HepG2 (cell line): ENCODE data around the gene CTDP1. TPM values are rescaled to one million over a fixed set of nuclear protein-coding genes. Genes with fewer than 3 reads are reported as not detected.

Experiments used
- AHDC1 ChIP-seq: sonication (generic); formaldehyde crosslinking; IDR thresholded peaks from 2 replicates; pipeline ENCODE4 v1.5.1; 2020; ENCODE audit warnings: mild to moderate bottlenecking, missing genetic modification reagents, borderline replicate concordance
- CENPX ChIP-seq: sonication (generic); formaldehyde crosslinking; IDR thresholded peaks from 2 replicates; pipeline ENCODE4 v1.9.0; 2021; ENCODE audit warnings: mild to moderate bottlenecking, missing genetic modification reagents, moderate library complexity
- HDAC1 ChIP-seq: sonication (generic); formaldehyde crosslinking; IDR thresholded peaks from 2 replicates; pipeline ENCODE4 v1.5.1; 2020; ENCODE audit warnings: mild to moderate bottlenecking, missing genetic modification reagents
- IRF1 ChIP-seq: sonication (generic); formaldehyde crosslinking; IDR thresholded peaks from 2 replicates; pipeline ENCODE4 v1.4.0; 2020; ENCODE audit warnings: low read depth, mild to moderate bottlenecking, missing genetic modification reagents
- MTA1 ChIP-seq: sonication (generic); formaldehyde crosslinking; IDR thresholded peaks from 2 replicates; pipeline ENCODE4 v1.4.0; 2020; ENCODE audit warnings: missing genetic modification reagents, mild to moderate bottlenecking, borderline replicate concordance
- NPAS2 ChIP-seq: sonication (generic); formaldehyde crosslinking; IDR thresholded peaks from 2 replicates; pipeline ENCODE4 v1.8.0; 2022; ENCODE audit warnings: mild to moderate bottlenecking, missing genetic modification reagents, borderline replicate concordance
- PCBP1 ChIP-seq: fragments of 200-400 bp; formaldehyde crosslinking; IDR thresholded peaks from 2 replicates; pipeline ENCODE4 v1.6.1; 2017; ENCODE audit warnings: mild to moderate bottlenecking, low read depth, low read length, borderline replicate concordance
- SMAD3 ChIP-seq: sonication (generic); formaldehyde crosslinking; IDR thresholded peaks from 2 replicates; pipeline ENCODE4 v1.4.0; 2020; ENCODE audit warnings: missing genetic modification reagents
- SMAD9 ChIP-seq: sonication (generic); formaldehyde crosslinking; IDR thresholded peaks from 2 replicates; pipeline ENCODE4 v1.5.1; 2020; ENCODE audit warnings: mild to moderate bottlenecking, missing genetic modification reagents
- THRA ChIP-seq: sonication (generic); formaldehyde crosslinking; IDR thresholded peaks from 2 replicates; pipeline ENCODE4 v1.4.0; 2020; ENCODE audit warnings: missing genetic modification reagents, borderline replicate concordance
- YEATS4 ChIP-seq: sonication (generic); formaldehyde crosslinking; IDR thresholded peaks from 2 replicates; pipeline ENCODE4 v1.4.0; 2020; ENCODE audit warnings: missing genetic modification reagents, borderline replicate concordance
- ZNF235 ChIP-seq: sonication (generic); formaldehyde crosslinking; IDR thresholded peaks from 2 replicates; pipeline ENCODE4 v1.8.1; 2023; ENCODE audit warnings: mild to moderate bottlenecking, missing genetic modification reagents, borderline replicate concordance
- ZNF431 ChIP-seq: sonication (generic); formaldehyde crosslinking; IDR thresholded peaks from 2 replicates; pipeline ENCODE4 v1.9.0; 2022; ENCODE audit warnings: missing genetic modification reagents, low read depth, mild to moderate bottlenecking, borderline replicate concordance
- ZNF766 ChIP-seq: sonication (generic); formaldehyde crosslinking; IDR thresholded peaks from 2 replicates; pipeline ENCODE4 v1.5.0; 2020; ENCODE audit warnings: missing genetic modification reagents, borderline replicate concordance
- ZNF770 ChIP-seq: sonication (generic); formaldehyde crosslinking; IDR thresholded peaks from 2 replicates; pipeline ENCODE4 v1.5.0; 2020; ENCODE audit warnings: mild to moderate bottlenecking, missing genetic modification reagents
- ZNF772 ChIP-seq: sonication (generic); formaldehyde crosslinking; IDR thresholded peaks from 2 replicates; pipeline ENCODE4 v1.5.0; 2020; ENCODE audit warnings: mild to moderate bottlenecking, missing genetic modification reagents
- ZNF782 ChIP-seq: sonication (generic); formaldehyde crosslinking; IDR thresholded peaks from 2 replicates; pipeline ENCODE4 v1.4.0; 2020; ENCODE audit warnings: missing genetic modification reagents, mild to moderate bottlenecking, borderline replicate concordance
- ZNF883 ChIP-seq: sonication (generic); formaldehyde crosslinking; IDR thresholded peaks from 2 replicates; pipeline ENCODE4 v1.5.1; 2020; ENCODE audit warnings: mild to moderate bottlenecking, missing genetic modification reagents; ENCODE audit errors: not compliant biosample characterization
- polyA plus RNA-seq, 8 experiments: library from polyadenylated mRNA; depleted of rRNA in 3 of 8; stranded (reverse) in 7 of 8; unstranded in 1 of 8; fragments of >200 nt; fragmentation: Illumina TruSeq in 4 of 8; extraction: Trizol in 4 of 8; gene quantifications; 2 replicates each; pipeline versions ENCODE4 v1.2.1 to v1.2.3, GENCODE V29; 2011 to 2016; ENCODE audit warnings: low read depth in 4 of 8, missing spikeins in 1 of 8, mixed read lengths in 1 of 8; ENCODE audit not compliant: insufficient read depth in 1 of 8
- total RNA-seq, 5 experiments: library from RNA; depleted of rRNA; stranded (reverse); fragments of >200 nt; fragmentation: Illumina TruSeq; extraction: Trizol; gene quantifications; 2 replicates each; pipeline ENCODE4 v1.2.3, GENCODE V29; 2016; ENCODE audit warnings: low read depth in 1 of 5

The CTDP1 gene
- total and polyA plus RNA-seq, 2 of the 13 experiments (the other 11 are each of a cell fraction or from before 2014, with no cell fraction given): 6.9 to 11.0 TPM

- TF ChIP-seq HDAC1 (CRISPR knock-in tag): peak; percentile 93
- TF ChIP-seq NPAS2 (CRISPR knock-in tag): no peak
- no peak for TF ChIP-seq IRF1
- no peak for TF ChIP-seq ZNF766 (CRISPR knock-in tag)
- peak; percentile 89; the same call in 1 of the 2 replicates for TF ChIP-seq YEATS4 (CRISPR knock-in tag)
- no peak for TF ChIP-seq ZNF235 (CRISPR knock-in tag)
- peak; percentile 83 for TF ChIP-seq ZNF772 (CRISPR knock-in tag)
- peak; percentile 91 for TF ChIP-seq THRA (CRISPR knock-in tag)
- TF ChIP-seq ZNF770 (CRISPR knock-in tag): peak; percentile 93
- no peak for TF ChIP-seq AHDC1 (CRISPR knock-in tag)
- TF ChIP-seq SMAD9 (CRISPR knock-in tag): no peak
- peak; percentile 97 for TF ChIP-seq PCBP1
- TF ChIP-seq ZNF883 (CRISPR knock-in tag): peak; percentile 87
- peak; percentile 62; the same call in 1 of the 2 replicates for TF ChIP-seq ZNF782 (CRISPR knock-in tag)
- no peak for TF ChIP-seq SMAD3 (CRISPR knock-in tag)
- peak; percentile 82; the same call in 1 of the 2 replicates for TF ChIP-seq MTA1 (CRISPR knock-in tag)
- no peak for TF ChIP-seq ZNF431 (CRISPR knock-in tag)
- TF ChIP-seq CENPX (CRISPR knock-in tag): no peak
These were observed 695 bp upstream of the CTDP1 start (continued) for GRCh38 chr18:79678665-79679551.
